ENCODE data around the gene CFAP210.
A peak's percentile ranks its signal among the peaks of the same experiment; 100 is the strongest.
"Not testable (repeated sequence)": the region's sequence is repeated elsewhere in the genome, so short reads cannot be mapped to it uniquely, and the experiment has no call there.

CFAP210 gene

GRCh38 chr2:169696381-169696780, 2.2 kb upstream of the CFAP210 start:
- no peak for TF ChIP-seq CTCF (IDR thresholded peaks at IDR 0.05; ENCODE audit: extremely low read depth, missing control alignments)

GRCh38 chr2:169694894-169695260, 672 bp upstream of the CFAP210 start:
- no peak for TF ChIP-seq CTCF (IDR thresholded peaks at IDR 0.05; ENCODE audit: extremely low read depth, missing control alignments)
- DNase-seq (ENCODE audit: low spot score): no peak

More at GRCh38 chr2:169696381-169696780, 2.2 kb upstream of the CFAP210 start:
- no peak for DNase-seq (ENCODE audit: low spot score)

GRCh38 chr2:169693360-169693759, 845 bp downstream of the CFAP210 start:
- TF ChIP-seq CTCF (IDR thresholded peaks at IDR 0.05; ENCODE audit: extremely low read depth, missing control alignments): peak; percentile 25
- no peak for DNase-seq (ENCODE audit: low spot score)

- DNase-seq (ENCODE audit: low spot score): no peak
- TF ChIP-seq CTCF (IDR thresholded peaks at IDR 0.05; ENCODE audit: extremely low read depth, missing control alignments): no peak
These were observed 1.5 kb downstream of the CFAP210 start for GRCh38 chr2:169692718-169693117.

GRCh38 chr2:169690958-169691357, 3.2 kb downstream of the CFAP210 start:
- no peak for TF ChIP-seq CTCF (IDR thresholded peaks at IDR 0.05; ENCODE audit: extremely low read depth, missing control alignments)

GRCh38 chr2:169687943-169688342, 6.3 kb downstream of the CFAP210 start:
- not testable (repeated sequence) for DNase-seq (ENCODE audit: low spot score)

More at GRCh38 chr2:169690958-169691357, 3.2 kb downstream of the CFAP210 start:
- DNase-seq (ENCODE audit: low spot score): no peak

- not testable (repeated sequence) for DNase-seq (ENCODE audit: low spot score)
These were observed 7.4 kb downstream of the CFAP210 start for GRCh38 chr2:169686825-169687224.

GRCh38 chr2:169684712-169685111, 9.5 kb downstream of the CFAP210 start:
- DNase-seq (ENCODE audit: low spot score): not testable (repeated sequence)

GRCh38 chr2:169684135-169684565, 10.1 kb downstream of the CFAP210 start:
- TF ChIP-seq CTCF (IDR thresholded peaks at IDR 0.05; ENCODE audit: extremely low read depth, missing control alignments): no peak
- DNase-seq (ENCODE audit: low spot score): no peak

Measured in GM20000 (cell line).